Occipital lobe (tissue), 2 donors: Measurements from ENCODE around the gene OR14A2. TPM values are rescaled to one million over a fixed set of nuclear protein-coding genes. Genes with fewer than 3 reads are reported as not detected.
"Not testable (repeated sequence)": the region's sequence is repeated elsewhere in the genome, so short reads cannot be mapped to it uniquely, and the experiment has no call there.

ENCODE experiments used
- DNase-seq: peaks from one replicate; lab custom pipeline; 2025; lab: John Stamatoyannopoulos, UW
- total RNA-seq: library from RNA; depleted of rRNA; stranded (reverse); fragments of >200 nt; gene quantifications from one replicate; pipeline ENCODE4 v1.2.3, GENCODE V29; 2014

The OR14A2 gene
- total RNA-seq: not detected

- DNase-seq: no peak
Observed at GRCh38 chr1:247748041-247748440, at the start of gene OR14A2. Gene OR14A2, minus strand, starts transcription at chr1:247748141.

DNA sequence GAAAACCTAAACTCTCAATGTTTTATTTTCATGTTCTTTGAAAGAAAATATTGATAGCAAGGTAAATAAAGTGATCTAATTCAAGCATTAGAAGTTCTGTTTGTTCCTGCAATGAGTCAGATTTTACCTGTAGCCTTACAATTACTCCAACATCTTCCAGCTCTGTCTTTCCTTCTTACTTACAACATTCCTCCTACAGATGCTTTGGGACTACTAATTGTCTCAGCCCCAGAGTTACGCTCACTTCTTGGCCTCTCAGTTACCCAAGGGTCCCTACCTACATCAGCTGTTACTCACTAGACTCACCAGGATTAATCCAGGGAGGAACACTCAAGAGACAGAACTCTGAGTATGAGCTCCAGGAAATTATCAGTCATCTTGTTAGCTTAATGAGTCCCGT is 49.6 kb upstream of the OR14A2 start:
- DNase-seq: no peak

GRCh38 chr1:247769603-247770002 is 21.7 kb upstream of the OR14A2 start:
- no peak for DNase-seq

DNA sequence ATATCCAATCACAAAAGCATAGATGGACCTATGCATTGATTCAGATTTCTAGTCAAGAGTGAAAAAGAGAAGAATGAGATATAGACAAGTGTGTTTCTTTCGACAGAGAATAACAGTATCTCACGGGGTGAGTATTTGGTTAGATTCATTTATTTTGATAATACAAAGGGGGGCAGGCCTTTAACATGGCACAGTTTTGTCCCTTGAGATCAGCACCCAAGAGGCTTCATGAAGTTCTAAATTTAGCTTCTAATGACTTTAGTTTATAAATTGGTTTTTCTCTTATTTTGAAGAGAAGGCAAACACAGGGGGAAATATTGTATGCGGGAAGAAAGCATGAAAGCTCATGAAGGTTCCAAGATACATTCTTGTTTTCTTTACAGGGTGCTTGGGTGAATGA is 12.5 kb upstream of the OR14A2 start, which contains the start of gene OR1C1:
Gene OR1C1, minus strand, starts transcription at position 101 of the 400 bp plus-strand sequence. CDS start 2,150 bp downstream, outside the sequence.
- no peak for DNase-seq

GRCh38 chr1:247754311-247754710 is 6.4 kb upstream of the OR14A2 start:
- not testable (repeated sequence) for DNase-seq

GRCh38 chr1:247749870-247750269 is 1.9 kb upstream of the OR14A2 start:
- DNase-seq: no peak

DNA sequence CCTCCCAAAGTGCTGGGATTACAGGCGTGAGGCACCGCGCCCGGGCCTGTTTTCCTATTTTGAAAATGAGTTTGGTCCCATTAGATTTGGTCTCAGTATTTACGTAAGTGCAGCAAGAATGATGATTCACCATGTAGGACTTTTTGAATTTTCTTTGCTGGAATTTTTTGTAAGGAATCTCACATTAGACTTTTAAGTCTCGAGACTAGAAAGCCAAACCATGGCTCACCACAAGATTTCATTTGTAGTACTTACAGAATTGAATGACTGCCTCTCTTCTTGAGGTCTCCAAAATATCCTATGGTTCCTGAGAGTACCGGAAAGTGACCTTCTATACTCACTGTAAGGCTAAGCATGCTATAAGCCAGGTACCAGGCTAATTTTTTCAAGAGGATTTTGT is 325 bp downstream of the OR14A2 start:
- DNase-seq: no peak

- DNase-seq: no peak
Observed at GRCh38 chr1:247746391-247746935, 1.5 kb downstream of the OR14A2 start.

GRCh38 chr1:247742215-247742760 is 5.7 kb downstream of the OR14A2 start:
- not testable (repeated sequence) for DNase-seq

GRCh38 chr1:247741756-247742155 is 6.2 kb downstream of the OR14A2 start:
- DNase-seq: no peak

GRCh38 chr1:247740721-247741120 is 7.2 kb downstream of the OR14A2 start:
- no peak for DNase-seq

DNA sequence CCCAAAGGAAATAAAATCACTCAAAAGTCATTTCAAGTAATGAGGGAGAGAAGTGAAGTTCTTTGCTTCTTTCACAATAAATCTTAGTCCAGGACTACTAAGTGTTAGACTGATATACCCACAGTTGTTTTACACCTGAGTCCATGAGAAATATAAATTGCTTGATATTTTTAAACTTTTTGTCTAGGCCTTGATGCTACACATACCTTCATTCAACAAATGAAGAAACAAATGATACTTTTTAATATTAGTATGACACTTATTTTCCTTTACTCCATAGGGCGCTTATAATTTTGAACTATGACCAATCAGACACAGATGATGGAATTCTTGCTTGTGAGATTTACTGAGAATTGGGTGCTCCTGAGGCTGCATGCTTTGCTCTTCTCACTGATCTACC is 9.6 kb downstream of the OR14A2 start, which contains the start of gene OR14K1:
Gene OR14K1, plus strand, starts transcription at position 301 of the 400 bp plus-strand sequence. Its CDS starts 0 bp downstream, at position 301.
- no peak for DNase-seq

DNA sequence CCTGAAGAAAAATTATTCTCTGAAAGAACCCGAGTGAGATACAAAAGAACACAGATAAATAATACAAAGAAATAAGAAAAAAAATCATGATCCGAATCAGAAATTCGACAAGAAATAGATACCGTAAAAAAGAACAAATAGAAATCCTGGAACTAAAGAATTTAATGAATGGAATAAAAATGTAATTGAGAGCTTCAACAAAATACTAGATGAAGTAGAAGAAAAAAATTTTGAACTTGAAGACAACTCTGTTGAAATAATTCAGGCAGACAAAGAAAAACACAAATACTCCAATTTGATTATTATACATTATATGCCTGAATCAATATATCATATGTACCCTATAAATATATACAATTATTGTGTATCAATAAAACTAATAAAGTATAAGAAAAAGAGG is 26.7 kb downstream of the OR14A2 start:
- no peak for DNase-seq

- no peak for DNase-seq
Observed at GRCh38 chr1:247716546-247716945, 31.4 kb downstream of the OR14A2 start, which contains the start of gene OR6F1. Gene OR6F1, minus strand, starts transcription at chr1:247716646. Its CDS starts 3,891 bp downstream, at chr1:247712755.

DNA sequence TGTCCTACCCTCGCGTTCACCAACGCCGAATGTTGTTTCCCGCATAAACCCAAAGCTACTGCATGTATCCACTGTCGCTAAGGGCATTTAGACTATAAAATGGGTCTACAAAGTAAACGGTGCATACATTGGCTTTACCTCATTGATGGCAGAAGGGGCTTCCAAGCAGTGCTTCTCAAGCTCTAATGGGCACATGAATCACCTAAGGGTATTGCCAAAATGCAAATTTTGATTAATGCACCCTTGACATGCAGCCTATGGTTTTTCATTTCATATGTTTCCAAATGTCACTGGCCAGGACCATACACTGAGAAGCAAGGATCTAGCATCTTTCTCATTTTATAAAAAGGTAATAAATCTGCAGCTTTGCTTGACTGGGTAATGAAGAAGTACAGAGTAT is 34.2 kb downstream of the OR14A2 start:
- no peak for DNase-seq

DNA sequence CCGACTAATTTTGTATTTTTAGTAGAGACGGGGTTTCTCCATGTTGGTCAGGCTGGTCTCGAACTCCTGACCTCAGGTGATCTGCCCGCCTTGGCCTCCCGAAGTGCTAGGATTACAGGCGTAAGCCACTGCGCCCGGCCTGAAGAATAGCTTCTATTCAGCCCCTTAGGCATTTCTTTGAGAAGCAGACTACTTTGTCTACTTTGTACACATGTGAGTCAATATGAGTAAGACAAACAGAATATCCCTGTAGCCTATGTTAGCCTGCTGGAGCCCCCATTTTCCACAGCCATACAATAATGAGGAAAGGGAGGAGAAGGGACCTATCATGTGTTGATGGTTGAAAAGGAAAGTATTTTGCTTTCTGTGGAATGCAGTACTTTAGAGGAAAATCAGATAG is 37.3 kb downstream of the OR14A2 start:
- DNase-seq: not testable (repeated sequence)

DNA sequence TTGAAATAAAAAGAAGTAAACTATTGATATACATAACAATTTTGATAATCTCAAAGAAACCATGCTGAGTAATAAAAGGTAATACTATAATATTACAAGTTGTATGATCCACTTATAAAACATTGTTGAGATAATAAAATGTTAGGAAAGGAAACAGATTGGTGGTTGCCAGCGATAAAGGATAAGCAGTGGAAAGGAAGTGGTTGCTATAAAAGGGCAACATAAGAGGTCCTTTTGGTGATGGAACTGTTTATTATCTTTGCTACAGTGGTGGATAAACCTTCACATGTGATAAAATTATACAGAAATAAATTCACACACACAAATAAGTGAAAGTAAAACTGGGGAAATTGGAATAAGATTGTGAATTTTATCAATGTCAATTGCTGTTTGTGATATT is 46.6 kb downstream of the OR14A2 start:
- DNase-seq: no peak

DNA sequence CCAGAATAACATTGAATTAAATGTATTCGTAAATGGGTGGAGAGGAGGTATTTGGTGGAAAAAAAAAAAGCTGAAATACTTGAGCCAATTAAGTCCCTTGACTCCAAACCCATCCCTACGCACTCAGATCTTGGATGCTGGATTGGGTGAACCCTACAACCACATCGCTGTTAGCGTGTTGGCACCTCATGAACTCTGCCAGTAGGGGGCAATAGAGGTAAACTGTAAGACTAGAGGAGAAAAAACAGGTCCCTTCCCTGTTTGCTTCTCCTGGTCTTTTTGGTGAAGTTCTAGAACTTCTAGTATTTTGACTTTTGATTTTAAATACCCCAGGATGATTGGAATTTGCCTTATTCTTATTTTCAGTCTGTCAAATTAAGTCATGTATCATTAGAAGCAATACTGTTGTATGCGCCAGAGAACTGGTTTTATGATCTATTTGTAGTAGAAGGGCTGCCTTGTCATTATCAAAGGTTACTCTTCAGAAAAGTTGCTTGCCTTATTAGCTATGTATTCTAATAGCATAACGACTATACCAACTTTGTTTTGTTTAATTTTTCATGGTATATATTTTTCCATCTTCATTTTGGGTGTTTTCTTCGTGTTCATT is 66.5 kb downstream of the OR14A2 start:
- no peak for DNase-seq

- no peak for DNase-seq
Observed at GRCh38 chr1:247680171-247680570, 67.8 kb downstream of the OR14A2 start.

DNA sequence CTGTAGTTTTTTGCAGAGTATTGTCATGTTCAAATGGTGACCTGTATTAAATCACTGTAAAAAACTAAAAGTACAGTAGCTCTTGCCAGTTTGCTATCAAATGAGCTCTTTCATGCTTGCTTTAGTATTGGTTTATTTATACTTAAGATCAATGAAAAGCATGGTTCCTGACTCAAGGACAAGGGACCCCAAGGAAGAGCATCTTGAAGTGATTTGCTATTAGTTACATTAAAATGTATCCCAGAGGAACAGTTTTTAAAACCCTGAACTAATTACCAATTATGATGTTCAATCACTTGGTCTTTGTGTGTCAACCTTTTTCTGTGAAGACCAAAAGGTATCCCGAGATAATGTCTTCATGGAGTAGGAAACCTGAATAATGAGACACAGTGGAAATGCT is 68.3 kb downstream of the OR14A2 start, which contains the start of gene OR13G1:
Gene OR13G1, minus strand, starts transcription at position 101 of the 400 bp plus-strand sequence. CDS start 6,698 bp downstream, outside the sequence.
- no peak for DNase-seq
